ENCODE measurements around the gene RASSF5.

DNA sequence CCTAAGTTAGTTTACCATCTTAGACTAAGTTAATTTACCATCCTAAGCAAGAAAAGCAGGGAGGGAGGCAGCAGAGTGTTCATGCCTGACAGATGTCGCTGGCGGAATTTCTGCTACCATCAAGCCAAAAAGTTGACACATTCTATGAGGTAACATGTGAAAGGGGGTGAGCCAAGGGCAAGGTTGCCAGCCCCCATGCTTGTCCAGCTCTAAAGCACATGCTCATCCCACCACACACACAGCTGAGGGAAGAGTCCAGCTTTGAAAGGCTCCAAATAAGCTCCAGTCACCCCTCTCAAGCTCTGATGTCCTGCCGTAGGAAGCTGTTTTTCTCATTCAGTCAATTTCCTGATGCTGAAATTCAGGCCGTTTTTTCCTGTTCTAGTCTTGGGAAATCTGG, 58.7 kb downstream of the RASSF5 start:
- TF ChIP-seq, protein P1, sequence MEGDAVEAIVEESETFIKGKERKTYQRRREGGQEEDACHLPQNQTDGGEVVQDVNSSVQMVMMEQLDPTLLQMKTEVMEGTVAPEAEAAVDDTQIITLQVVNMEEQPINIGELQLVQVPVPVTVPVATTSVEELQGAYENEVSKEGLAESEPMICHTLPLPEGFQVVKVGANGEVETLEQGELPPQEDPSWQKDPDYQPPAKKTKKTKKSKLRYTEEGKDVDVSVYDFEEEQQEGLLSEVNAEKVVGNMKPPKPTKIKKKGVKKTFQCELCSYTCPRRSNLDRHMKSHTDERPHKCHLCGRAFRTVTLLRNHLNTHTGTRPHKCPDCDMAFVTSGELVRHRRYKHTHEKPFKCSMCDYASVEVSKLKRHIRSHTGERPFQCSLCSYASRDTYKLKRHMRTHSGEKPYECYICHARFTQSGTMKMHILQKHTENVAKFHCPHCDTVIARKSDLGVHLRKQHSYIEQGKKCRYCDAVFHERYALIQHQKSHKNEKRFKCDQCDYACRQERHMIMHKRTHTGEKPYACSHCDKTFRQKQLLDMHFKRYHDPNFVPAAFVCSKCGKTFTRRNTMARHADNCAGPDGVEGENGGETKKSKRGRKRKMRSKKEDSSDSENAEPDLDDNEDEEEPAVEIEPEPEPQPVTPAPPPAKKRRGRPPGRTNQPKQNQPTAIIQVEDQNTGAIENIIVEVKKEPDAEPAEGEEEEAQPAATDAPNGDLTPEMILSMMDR (IDR thresholded peaks at IDR 0.05), result no peak
- TF ChIP-seq YY1 (IDR thresholded peaks at IDR 0.05; ENCODE audit: low read depth) (no peak), TEAD4 (IDR thresholded peaks at IDR 0.05; ENCODE audit: borderline replicate concordance, insufficient read depth) (no peak), RCOR1 (IDR thresholded peaks at IDR 0.05; ENCODE audit: low read length) (no peak), EP300 (IDR thresholded peaks at IDR 0.05; ENCODE audit: borderline replicate concordance in 1 of 2, low read depth in 1 of 2, low read length in 1 of 2) (no peak), RXRA (IDR thresholded peaks at IDR 0.05; ENCODE audit: borderline replicate concordance, low read depth) (no peak)
- TF ChIP-seq, protein P2, sequence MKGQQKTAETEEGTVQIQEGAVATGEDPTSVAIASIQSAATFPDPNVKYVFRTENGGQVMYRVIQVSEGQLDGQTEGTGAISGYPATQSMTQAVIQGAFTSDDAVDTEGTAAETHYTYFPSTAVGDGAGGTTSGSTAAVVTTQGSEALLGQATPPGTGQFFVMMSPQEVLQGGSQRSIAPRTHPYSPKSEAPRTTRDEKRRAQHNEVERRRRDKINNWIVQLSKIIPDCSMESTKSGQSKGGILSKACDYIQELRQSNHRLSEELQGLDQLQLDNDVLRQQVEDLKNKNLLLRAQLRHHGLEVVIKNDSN (IDR thresholded peaks at IDR 0.05; ENCODE audit: borderline replicate concordance, low read depth), result no peak
